KOPT-K1 (cell line): ENCODE measurements around the gene VPS11.

ENCODE experiments used
- H3K27ac ChIP-seq: fragments of 200-600 bp; sonication (generic); 2 replicates; pipeline ENCODE4 v1.5.1; 2016; ENCODE audit warnings: antibody characterized with exemption, mild to moderate bottlenecking, low read depth, low read length; ENCODE audit not compliant: poor library complexity, severe bottlenecking
- H3K36me3 ChIP-seq: fragments of 200-600 bp; sonication (generic); 2 replicates; pipeline ENCODE4 v1.5.1; 2017; ENCODE audit warnings: antibody characterized with exemption, mild to moderate bottlenecking, low read length, moderate library complexity; ENCODE audit not compliant: insufficient read depth
- H3K9me3 ChIP-seq: fragments of 200-600 bp; sonication (generic); 2 replicates; pipeline ENCODE4 v1.5.1; 2017; ENCODE audit warnings: antibody characterized with exemption, low read length, mild to moderate bottlenecking; ENCODE audit not compliant: insufficient read depth, poor library complexity, severe bottlenecking

Gene VPS11

GRCh38 chr11:119130662-119131061 lies 63.0 kb downstream of the VPS11 start:
- Histone ChIP-seq H3K27ac (no peak overlapping the region), H3K9me3 (no peaks in the 10 kb centered on the region), H3K36me3 (peaks cover 73% of the 10 kb centered on the region)
